ENCODE measurements around the gene SUSD6.
A peak's percentile ranks its signal among the peaks of the same experiment; 100 is the strongest.

The SUSD6 gene

GRCh38 chr14:69611172-69612013 lies at the start of gene SUSD6:
SUSD6 (plus strand) TSS chr14:69611596; CDS start chr14:69658593, 46,997 bp downstream.
- DNase-seq, result peak; percentile 95

- no peak for DNase-seq
Measured at GRCh38 chr14:69561893-69562292, 49.5 kb upstream of the SUSD6 start.

GRCh38 chr14:69567563-69567962 lies 43.8 kb upstream of the SUSD6 start:
- DNase-seq, result peak; percentile 0

GRCh38 chr14:69569859-69570258 lies 41.5 kb upstream of the SUSD6 start:
- peak; percentile 0 for DNase-seq

GRCh38 chr14:69570836-69571330 lies 40.5 kb upstream of the SUSD6 start:
- peak; percentile 2 for DNase-seq

- peak; percentile 5 for DNase-seq
Measured at GRCh38 chr14:69571449-69572029, 39.9 kb upstream of the SUSD6 start.

- DNase-seq, result peak; percentile 32
Measured at GRCh38 chr14:69572030-69572840, 39.2 kb upstream of the SUSD6 start.

- peak; percentile 5 for DNase-seq
Measured at GRCh38 chr14:69572841-69573135, 38.6 kb upstream of the SUSD6 start.

GRCh38 chr14:69573205-69573830 lies 38.1 kb upstream of the SUSD6 start:
- DNase-seq, result no peak

GRCh38 chr14:69573831-69574262 lies 37.5 kb upstream of the SUSD6 start:
- DNase-seq, result peak; percentile 4

- peak; percentile 80 for DNase-seq
Measured at GRCh38 chr14:69574263-69574953, 37.0 kb upstream of the SUSD6 start, which contains the start of gene CCDC177. CCDC177 (minus strand) TSS chr14:69574871; CDS start chr14:69573622, 1,249 bp downstream.

- no peak for DNase-seq
Measured at GRCh38 chr14:69574954-69575295, 36.5 kb upstream of the SUSD6 start.

GRCh38 chr14:69579476-69579875 lies 31.9 kb upstream of the SUSD6 start:
- DNase-seq, result no peak

GRCh38 chr14:69580009-69580577 lies 31.3 kb upstream of the SUSD6 start:
- peak; percentile 74 for DNase-seq

- no peak for DNase-seq
Measured at GRCh38 chr14:69581316-69581935, 30.0 kb upstream of the SUSD6 start.

GRCh38 chr14:69582212-69582611 lies 29.2 kb upstream of the SUSD6 start:
- no peak for DNase-seq

GRCh38 chr14:69582829-69583228 lies 28.6 kb upstream of the SUSD6 start:
- no peak for DNase-seq

GRCh38 chr14:69584389-69584788 lies 27.0 kb upstream of the SUSD6 start:
- DNase-seq, result no peak

- no peak for DNase-seq
Measured at GRCh38 chr14:69586404-69586803, 25.0 kb upstream of the SUSD6 start.

- no peak for DNase-seq
Measured at GRCh38 chr14:69587389-69587788, 24.0 kb upstream of the SUSD6 start.

- no peak for DNase-seq
Measured at GRCh38 chr14:69591317-69591716, 20.1 kb upstream of the SUSD6 start.
